GM19438 (cell line): ENCODE results near the gene TNFRSF1A.
"Not testable (repeated sequence)": the region's sequence is repeated elsewhere in the genome, so short reads cannot be mapped to it uniquely, and the experiment has no call there.

ENCODE experiments used
- ATAC-seq: cut with Tn5 transposase; IDR thresholded peaks from one replicate; pipeline ENCODE4 v1.9.1; 2021; ENCODE audit warnings: low read depth; ENCODE audit not compliant: unreplicated experiment

The TNFRSF1A gene

GRCh38 chr12:6338536-6338935 is 3.3 kb downstream of the TNFRSF1A start:
- not testable (repeated sequence) for ATAC-seq

GRCh38 chr12:6337958-6338433 is 3.9 kb downstream of the TNFRSF1A start:
- ATAC-seq, result no peak

DNA sequence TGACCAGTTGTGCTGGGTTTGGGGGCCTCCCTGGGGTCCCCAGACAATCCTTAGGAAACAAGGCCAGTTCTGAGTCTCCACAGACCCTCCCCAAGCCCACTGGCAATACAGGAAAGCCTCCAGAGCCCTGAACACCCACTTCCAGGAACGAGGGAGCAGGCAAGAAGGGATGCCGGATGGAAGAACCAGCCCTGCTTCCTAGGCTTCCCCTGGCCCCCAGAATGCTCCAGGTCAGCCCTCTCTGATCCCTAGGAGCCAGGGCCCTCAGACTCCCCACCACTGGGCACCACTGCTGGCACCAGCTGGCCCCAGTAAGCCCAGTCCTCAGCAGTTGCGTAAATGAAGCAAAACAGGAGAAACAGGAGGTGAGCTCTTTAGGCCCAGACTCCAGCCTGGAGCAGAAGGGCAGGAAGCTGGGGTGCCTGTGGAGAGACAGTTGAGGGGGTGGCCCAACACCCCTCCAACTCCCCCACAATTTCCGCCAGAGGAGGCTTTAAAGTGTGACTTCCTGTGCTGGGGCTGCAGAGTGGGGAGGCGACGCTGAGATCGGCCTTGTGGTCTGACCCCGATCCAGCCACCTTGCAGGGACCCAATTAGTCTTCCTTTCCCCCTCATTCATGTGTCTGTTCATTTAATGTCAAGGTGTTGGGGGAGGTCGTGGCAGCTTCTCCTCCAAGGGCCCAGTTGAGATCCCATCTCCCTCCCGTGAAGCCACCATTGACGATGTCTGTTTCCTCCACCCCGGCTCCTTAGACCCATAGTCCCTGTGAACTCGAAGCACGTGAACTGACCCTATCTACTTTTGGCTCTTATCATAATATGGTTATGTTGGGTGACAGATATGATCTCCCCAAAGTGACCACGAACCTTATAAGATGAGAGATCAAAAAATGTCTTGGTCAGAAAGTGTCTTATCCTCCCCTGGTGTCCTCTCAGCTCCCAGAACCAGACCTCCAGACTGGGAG is 4.7 kb downstream of the TNFRSF1A start:
- ATAC-seq, result no peak

DNA sequence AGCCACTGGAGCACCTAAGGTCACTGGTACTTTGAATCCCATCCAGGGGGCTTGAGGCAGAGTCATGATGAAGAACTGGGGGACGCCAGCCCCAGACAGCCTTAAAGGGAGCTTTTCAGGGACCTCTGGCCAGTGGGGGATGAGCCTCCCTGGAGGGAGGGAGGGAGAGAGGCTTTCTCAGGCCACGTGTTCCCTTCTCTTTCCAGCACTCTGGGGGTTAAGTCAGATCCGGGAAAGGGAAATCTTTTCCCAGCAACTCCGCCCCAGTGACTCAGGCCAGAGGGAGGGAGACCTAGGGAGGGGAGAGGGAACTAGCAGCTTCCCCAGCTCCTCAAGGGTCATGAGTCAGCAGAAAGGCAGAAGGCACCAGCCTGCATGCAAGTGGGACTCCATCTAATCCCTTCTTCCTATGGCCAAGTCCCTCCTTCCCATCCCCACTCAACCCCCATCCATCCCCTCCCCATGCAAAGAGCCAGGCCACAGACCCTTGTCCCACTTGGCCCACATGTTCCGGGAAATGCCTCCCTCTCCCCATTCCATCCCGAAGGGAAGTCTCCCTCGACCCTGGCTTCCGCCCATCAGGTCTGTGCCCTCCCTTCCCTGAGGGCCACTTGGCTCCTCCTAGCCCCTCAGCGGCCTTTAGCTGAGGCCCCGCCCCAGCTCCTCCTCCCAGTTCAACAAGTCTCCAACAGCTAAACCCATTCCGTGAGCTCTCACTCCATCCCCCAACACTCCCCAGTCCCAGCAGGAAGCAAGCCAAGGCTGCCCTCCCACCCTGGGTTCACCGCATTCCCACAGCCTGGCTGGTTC is 5.6 kb downstream of the TNFRSF1A start:
- no peak for ATAC-seq

GRCh38 chr12:6335451-6336078 is 6.3 kb downstream of the TNFRSF1A start:
- ATAC-seq, result no peak

GRCh38 chr12:6334940-6335450 is 6.9 kb downstream of the TNFRSF1A start:
- no peak for ATAC-seq

GRCh38 chr12:6334359-6334758 is 7.5 kb downstream of the TNFRSF1A start:
- ATAC-seq, result no peak

DNA sequence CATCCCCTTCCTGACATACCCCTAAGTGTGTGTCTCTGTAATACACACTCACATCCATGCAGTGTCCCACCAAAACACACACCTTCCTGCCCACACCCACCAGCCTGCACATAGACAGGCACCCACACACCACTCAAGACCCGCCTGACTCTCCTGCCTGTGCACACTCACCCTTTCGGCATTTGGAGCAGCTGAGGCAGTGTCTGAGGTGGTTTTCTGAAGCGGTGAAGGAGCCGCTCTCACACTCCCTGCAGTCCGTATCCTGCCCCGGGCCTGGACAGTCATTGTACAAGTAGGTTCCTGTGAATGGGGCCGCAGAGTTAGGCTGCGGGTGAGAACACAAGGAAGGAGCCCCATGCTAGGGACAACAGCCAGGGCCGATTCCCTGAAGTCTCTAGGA is 8.3 kb downstream of the TNFRSF1A start:
- ATAC-seq, result no peak

- no peak for ATAC-seq
These were observed 8.8 kb downstream of the TNFRSF1A start for GRCh38 chr12:6333029-6333428.

- ATAC-seq, result no peak
These were observed 9.4 kb downstream of the TNFRSF1A start for GRCh38 chr12:6332459-6332858.

GRCh38 chr12:6330999-6331714 is 10.7 kb downstream of the TNFRSF1A start:
- no peak for ATAC-seq

- no peak for ATAC-seq
These were observed 11.7 kb downstream of the TNFRSF1A start for GRCh38 chr12:6330192-6330591.

- ATAC-seq, result no peak
These were observed 12.2 kb downstream of the TNFRSF1A start for GRCh38 chr12:6329703-6330064.

DNA sequence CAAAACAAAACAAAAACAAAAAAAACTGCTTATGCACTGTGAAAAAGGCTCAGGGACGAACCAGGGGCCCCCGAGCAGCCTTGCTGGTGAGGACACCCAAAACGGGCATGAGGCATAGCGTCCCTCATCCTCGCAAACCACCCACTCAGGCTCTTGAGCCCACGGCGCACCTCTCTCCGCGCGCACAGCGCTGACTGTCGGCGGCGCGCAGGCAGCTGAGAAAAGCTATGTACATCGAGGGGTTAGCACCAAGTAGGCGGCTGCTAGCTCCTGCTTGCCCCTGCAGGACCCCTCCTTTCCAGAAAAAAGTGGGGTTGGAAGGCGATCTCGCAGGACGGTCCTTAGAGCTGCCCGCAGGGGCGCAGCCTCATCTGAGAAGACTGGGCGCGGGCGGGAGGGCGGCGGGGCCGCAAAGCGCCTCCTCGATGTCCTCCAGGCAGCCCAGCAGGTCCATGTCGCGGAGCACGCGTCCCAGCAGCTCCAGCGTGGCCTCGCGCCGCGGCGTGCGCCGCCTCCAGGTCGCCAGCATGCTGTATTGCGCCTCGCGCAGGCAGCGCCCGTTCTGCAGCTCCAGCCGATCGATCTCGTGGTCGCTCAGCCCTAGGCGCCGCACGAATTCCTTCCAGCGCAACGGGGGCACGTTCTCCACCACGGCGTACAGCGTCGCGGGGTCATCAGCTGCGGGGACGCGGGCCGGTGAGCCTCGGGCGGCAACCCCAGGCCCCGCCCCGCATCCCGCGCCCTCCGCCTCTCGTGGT is 12.8 kb downstream of the TNFRSF1A start:
- no peak for ATAC-seq

- ATAC-seq, result no peak
These were observed 13.7 kb downstream of the TNFRSF1A start for GRCh38 chr12:6328045-6328779.

DNA sequence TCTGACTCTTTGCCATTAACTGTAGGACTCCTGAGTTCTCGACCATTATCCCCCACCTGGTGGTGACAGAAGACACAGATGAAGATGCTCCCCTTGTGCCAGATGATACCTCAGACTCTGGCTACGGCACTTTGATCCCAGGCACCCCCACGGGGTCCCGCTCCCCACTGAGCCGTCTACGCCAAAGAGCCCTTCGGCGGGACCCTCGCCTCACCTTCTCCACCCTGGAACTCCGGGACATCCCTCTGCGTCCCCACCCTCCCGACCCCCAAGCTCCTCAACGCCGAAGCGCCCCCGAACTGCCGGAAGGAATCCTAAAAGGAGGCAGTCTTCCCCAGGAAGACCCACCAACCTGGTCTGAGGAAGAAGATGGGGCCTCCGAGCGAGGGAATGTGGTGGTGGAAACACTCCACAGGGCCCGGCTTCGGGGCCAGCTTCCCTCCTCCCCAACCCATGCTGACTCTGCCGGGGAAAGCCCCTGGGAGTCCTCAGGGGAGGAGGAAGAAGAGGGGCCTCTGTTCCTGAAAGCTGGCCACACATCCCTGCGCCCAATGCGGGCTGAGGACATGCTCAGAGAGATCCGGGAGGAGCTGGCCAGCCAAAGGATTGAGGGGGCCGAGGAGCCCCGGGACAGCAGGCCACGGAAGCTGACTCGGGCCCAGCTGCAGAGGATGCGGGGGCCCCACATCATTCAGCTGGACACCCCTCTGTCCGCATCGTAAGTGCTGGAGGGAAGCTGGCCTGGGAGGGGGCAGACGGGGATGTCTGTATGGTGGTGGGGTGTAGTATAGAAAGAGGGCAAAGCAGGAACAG is 14.4 kb downstream of the TNFRSF1A start:
- ATAC-seq, result no peak

DNA sequence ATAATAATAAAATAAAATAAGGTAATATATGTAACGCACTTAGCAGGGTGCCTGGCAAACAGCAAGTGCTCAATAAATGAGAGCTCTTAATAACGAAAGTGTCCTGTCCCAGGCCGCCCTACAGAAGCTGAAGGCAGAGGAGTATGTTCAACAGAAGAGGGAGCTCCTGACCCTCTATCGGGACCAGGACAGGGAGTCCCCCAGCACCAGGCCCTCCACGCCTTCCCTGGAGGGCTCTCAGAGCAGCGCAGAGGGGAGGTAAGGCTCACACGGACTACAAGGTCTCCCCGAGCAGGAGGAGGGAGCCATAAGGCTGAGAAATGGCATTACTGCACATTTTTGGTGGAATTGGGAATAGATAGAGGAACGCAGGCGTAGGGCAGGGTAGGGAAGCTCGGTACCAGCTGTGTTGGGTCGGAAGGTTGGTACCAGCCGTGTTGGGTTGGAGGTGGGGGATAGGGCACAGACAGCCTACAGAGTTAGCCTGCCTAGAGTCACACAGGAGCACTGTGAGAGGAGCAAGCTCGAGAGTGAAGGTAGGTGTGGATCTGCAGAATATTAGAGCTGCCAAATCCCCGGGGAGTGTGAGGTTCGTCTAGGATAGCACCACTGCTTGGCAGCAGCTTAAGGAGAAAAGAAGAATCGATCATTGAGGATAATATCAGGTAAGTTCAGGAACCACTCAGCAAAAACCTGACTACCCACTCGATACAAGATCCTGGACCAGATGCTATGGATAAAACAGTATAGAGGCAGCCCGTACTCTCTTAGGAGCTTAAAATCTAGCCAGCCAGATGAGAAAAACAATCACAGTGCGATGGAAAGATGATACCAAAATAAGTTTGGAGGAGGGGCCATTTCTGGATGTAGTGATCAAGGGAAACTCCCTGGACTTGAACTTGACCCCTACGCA is 15.3 kb downstream of the TNFRSF1A start:
- no peak for ATAC-seq
